Measurements from ENCODE around the gene MAP1S. TPM values are rescaled to one million over a fixed set of nuclear protein-coding genes. Genes with fewer than 3 reads are reported as not detected.

Gene MAP1S
- total and polyA plus RNA-seq, 11 donors: 17.1 to 47.9 (median 22.7) TPM

GRCh38 chr19:17724655-17725054, 5.4 kb downstream of the MAP1S start:
- DNase-seq (no peak), ATAC-seq (no peak)
- peaks cover 0 to 35% (median 30%) of the 10 kb centered on the region in 12 donors for H3K4me1 ChIP-seq
- H3K36me3 ChIP-seq: peaks cover 0 to 70% (median 60%) of the 10 kb centered on the region in 9 donors
- no peaks in the 10 kb centered on the region for H3K9me3 ChIP-seq
- H3K27me3 ChIP-seq: no peaks in the 10 kb centered on the region
- intact Hi-C loops (cut with DNase I): no loop called here
- H3K27ac ChIP-seq: no peak overlapping the region
- WGBS, 4 donors: 91 to 96% (median 94%) methylated on average over 7 of the region's 7 CpGs
- H3K4me3 ChIP-seq: no peak overlapping the region
- TF ChIP-seq, protein P1, sequence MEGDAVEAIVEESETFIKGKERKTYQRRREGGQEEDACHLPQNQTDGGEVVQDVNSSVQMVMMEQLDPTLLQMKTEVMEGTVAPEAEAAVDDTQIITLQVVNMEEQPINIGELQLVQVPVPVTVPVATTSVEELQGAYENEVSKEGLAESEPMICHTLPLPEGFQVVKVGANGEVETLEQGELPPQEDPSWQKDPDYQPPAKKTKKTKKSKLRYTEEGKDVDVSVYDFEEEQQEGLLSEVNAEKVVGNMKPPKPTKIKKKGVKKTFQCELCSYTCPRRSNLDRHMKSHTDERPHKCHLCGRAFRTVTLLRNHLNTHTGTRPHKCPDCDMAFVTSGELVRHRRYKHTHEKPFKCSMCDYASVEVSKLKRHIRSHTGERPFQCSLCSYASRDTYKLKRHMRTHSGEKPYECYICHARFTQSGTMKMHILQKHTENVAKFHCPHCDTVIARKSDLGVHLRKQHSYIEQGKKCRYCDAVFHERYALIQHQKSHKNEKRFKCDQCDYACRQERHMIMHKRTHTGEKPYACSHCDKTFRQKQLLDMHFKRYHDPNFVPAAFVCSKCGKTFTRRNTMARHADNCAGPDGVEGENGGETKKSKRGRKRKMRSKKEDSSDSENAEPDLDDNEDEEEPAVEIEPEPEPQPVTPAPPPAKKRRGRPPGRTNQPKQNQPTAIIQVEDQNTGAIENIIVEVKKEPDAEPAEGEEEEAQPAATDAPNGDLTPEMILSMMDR (IDR thresholded peaks at IDR 0.05): no peak
- TF ChIP-seq POLR2A (IDR thresholded peaks at IDR 0.05): no peak

DNA sequence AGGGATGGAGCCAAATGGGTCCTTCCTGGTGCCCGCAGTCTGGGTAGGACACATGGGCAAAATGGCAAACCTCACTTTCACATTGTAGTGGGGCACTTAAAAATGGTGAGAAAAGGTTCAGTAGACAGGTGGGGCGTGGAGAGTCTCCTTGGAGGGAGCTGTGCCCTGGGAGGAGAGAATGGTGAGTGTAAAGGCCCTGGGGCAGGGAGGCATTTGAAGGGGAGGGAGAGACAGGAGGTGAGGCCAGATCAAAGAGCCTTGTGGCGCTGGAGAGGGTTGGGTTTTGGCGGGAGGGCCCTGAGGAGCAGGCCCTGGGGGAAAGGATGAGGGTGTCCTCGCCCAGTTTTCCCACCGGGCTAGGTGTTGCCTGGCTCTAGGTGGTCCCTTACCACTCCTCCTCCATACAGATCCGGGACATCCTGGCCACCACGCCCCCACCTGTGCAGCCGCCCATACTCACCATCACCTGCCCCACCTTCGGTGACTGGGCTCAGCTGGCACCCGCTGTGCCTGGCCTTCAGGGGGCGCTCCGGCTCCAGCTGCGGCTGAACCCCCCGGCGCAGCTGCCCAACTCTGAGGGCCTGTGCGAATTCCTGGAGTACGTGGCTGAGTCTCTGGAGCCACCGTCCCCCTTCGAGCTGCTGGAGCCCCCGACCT, 6.3 kb downstream of the MAP1S start:
- H3K9me3 ChIP-seq: no peaks in the 10 kb centered on the region
- TF ChIP-seq, protein P1 (IDR thresholded peaks at IDR 0.05): peak in 3 of 12 donors; percentile 4 to 23 (median 16)
- TF ChIP-seq POLR2A (IDR thresholded peaks at IDR 0.05): no peak
- 87 to 93% (median 89%) methylated on average over 11 to 21 of the region's 21 CpGs for WGBS, 4 donors

DNA sequence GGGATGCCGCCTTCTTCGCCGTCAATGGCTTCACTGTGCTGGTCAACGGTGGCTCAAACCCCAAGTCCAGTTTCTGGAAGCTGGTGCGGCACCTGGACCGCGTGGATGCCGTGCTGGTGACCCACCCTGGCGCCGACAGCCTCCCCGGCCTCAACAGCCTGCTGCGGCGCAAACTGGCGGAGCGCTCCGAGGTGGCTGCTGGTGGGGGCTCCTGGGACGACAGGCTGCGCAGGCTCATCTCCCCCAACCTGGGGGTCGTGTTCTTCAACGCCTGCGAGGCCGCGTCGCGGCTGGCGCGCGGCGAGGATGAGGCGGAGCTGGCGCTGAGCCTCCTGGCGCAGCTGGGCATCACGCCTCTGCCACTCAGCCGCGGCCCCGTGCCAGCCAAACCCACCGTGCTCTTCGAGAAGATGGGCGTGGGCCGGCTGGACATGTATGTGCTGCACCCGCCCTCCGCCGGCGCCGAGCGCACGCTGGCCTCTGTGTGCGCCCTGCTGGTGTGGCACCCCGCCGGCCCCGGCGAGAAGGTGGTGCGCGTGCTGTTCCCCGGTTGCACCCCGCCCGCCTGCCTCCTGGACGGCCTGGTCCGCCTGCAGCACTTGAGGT, 7.0 kb downstream of the MAP1S start:
- intact Hi-C loops (cut with DNase I): no loop called here
- peaks cover 0 to 3% (median 0%) of the 10 kb centered on the region in 12 donors for H3K9me3 ChIP-seq
- TF ChIP-seq, protein P1 (IDR thresholded peaks at IDR 0.05): no peak
- no peak for TF ChIP-seq POLR2A (IDR thresholded peaks at IDR 0.05)
- H3K4me3 ChIP-seq: no peak overlapping the region
- ATAC-seq (no peak), DNase-seq (peak in 1 of 5 donors; percentile 41)
- WGBS, 4 donors: 93 to 99% (median 95%) methylated on average over 14 to 59 of the region's 59 CpGs
- H3K4me1 ChIP-seq: peaks cover 0 to 24% (median 16%) of the 10 kb centered on the region in 12 donors
- no peaks in the 10 kb centered on the region for H3K27me3 ChIP-seq
- H3K27ac ChIP-seq: no peak overlapping the region
- H3K36me3 ChIP-seq: peaks cover 2 to 86% (median 72%) of the 10 kb centered on the region in 9 donors

More for the DNA sequence above, 6.3 kb downstream of the MAP1S start:
- H3K27ac ChIP-seq: no peak overlapping the region
- no peak for DNase-seq
- H3K36me3 ChIP-seq: peaks cover 0 to 79% (median 65%) of the 10 kb centered on the region in 9 donors
- no peak for ATAC-seq
- no peak overlapping the region for H3K4me3 ChIP-seq
- no peaks in the 10 kb centered on the region for H3K27me3 ChIP-seq
- H3K4me1 ChIP-seq: peaks cover 0 to 27% (median 23%) of the 10 kb centered on the region in 12 donors
- intact Hi-C loops (cut with DNase I): no loop called here

DNA sequence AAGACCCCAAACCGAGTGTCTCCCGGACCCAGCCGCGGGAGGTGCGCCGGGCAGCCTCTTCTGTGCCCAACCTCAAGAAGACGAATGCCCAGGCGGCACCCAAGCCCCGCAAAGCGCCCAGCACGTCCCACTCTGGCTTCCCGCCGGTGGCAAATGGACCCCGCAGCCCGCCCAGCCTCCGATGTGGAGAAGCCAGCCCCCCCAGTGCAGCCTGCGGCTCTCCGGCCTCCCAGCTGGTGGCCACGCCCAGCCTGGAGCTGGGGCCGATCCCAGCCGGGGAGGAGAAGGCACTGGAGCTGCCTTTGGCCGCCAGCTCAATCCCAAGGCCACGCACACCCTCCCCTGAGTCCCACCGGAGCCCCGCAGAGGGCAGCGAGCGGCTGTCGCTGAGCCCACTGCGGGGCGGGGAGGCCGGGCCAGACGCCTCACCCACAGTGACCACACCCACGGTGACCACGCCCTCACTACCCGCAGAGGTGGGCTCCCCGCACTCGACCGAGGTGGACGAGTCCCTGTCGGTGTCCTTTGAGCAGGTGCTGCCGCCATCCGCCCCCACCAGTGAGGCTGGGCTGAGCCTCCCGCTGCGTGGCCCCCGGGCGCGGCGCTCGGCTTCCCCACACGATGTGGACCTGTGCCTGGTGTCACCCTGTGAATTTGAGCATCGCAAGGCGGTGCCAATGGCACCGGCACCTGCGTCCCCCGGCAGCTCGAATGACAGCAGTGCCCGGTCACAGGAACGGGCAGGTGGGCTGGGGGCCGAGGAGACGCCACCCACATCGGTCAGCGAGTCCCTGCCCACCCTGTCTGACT, 7.9 kb downstream of the MAP1S start:
- intact Hi-C loops (cut with DNase I): no loop called here
- Histone ChIP-seq H3K36me3 (peaks cover 2 to 95% (median 80%) of the 10 kb centered on the region in 9 donors), H3K4me3 (no peak overlapping the region), H3K4me1 (peaks cover 0 to 24% (median 7%) of the 10 kb centered on the region in 12 donors), H3K9me3 (peaks cover 0 to 5% (median 0%) of the 10 kb centered on the region in 12 donors), H3K27me3 (no peaks in the 10 kb centered on the region), H3K27ac (no peak overlapping the region)
- TF ChIP-seq, protein P1 (IDR thresholded peaks at IDR 0.05): no peak
- no peak for TF ChIP-seq POLR2A (IDR thresholded peaks at IDR 0.05)
- ATAC-seq (no peak), DNase-seq (peak in 1 of 5 donors; percentile 53)
- 91 to 95% (median 93%) methylated on average over 21 to 62 of the region's 62 CpGs for WGBS, 4 donors

Measured in heart left ventricle (tissue), 16 donors.